ENCODE data around the gene XPOT.
A peak's percentile ranks its signal among the peaks of the same experiment; 100 is the strongest.

DNA sequence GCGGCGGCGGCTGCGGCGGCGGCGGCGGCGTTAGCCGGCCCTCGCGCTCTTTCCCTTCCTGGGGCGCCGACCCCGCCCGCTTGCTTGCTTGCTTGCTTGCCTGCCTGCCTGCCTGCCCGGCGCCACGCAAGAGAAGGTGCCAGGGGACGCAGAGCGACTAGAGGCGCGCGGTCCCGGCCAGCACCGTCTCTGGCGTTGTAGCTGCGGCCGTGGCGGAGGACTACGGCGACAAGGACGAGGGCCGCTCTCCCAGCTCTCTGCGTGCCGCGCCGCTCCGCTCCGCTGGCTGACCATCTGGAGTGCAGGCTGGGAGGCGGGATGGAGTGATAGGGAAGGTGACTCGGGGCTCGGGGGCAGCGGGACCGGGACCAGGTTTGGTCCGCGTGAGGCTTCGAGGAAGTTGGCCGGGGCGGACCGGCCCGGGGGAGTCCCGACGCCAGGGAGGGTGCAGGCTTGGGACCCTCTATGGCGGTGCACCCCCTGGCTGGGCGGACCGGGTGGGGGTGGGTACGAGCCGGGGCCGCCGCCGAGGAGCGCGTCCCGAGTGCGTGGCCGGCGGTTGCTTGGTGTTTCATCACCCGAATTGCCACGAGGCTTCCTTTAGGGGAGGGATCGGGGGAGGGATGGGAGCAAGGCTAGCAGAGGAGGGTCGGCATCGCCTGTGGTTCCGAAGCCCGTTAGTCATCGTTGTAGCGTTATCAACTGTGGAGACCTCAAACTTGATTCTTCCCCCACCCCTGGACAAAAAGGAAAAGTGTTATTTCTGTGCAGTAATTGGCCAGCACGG lies 471 bp downstream of the XPOT start:
- TF ChIP-seq POLR2A (IDR thresholded peaks at IDR 0.05) (no peak), POLR2AphosphoS5 (IDR thresholded peaks at IDR 0.05) (peak in 1 of 3 donors; percentile 34)
- TF ChIP-seq, protein P1, sequence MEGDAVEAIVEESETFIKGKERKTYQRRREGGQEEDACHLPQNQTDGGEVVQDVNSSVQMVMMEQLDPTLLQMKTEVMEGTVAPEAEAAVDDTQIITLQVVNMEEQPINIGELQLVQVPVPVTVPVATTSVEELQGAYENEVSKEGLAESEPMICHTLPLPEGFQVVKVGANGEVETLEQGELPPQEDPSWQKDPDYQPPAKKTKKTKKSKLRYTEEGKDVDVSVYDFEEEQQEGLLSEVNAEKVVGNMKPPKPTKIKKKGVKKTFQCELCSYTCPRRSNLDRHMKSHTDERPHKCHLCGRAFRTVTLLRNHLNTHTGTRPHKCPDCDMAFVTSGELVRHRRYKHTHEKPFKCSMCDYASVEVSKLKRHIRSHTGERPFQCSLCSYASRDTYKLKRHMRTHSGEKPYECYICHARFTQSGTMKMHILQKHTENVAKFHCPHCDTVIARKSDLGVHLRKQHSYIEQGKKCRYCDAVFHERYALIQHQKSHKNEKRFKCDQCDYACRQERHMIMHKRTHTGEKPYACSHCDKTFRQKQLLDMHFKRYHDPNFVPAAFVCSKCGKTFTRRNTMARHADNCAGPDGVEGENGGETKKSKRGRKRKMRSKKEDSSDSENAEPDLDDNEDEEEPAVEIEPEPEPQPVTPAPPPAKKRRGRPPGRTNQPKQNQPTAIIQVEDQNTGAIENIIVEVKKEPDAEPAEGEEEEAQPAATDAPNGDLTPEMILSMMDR (IDR thresholded peaks at IDR 0.05): no peak
